H9 (cell line): ENCODE results near the gene TSC2. TPM values are rescaled to one million over a fixed set of nuclear protein-coding genes. Genes with fewer than 3 reads are reported as not detected.

Experiments
- DNase-seq: peaks from one replicate; pipeline ENCODE4 v3.0.0-alpha.2; 2017
- H2AFZ ChIP-seq: one replicate; pipeline ENCODE4 v1.6.1; 2013; ENCODE audit warnings: mild to moderate bottlenecking, low read length, control low read depth, moderate library complexity
- H2AK5ac ChIP-seq: 2 replicates; pipeline ENCODE4 v1.6.1; 2013; ENCODE audit warnings: low read length, control low read depth, mixed read lengths; ENCODE audit not compliant: insufficient read length
- H2BK120ac ChIP-seq: one replicate; pipeline ENCODE4 v1.6.1; 2013; ENCODE audit warnings: low read depth, mild to moderate bottlenecking, low read length, control low read depth, inconsistent platforms; ENCODE audit not compliant: poor library complexity, severe bottlenecking
- H2BK12ac ChIP-seq: 2 replicates; pipeline ENCODE4 v1.6.1; 2013; ENCODE audit warnings: low read length, control low read depth, mixed read lengths, low read depth; ENCODE audit not compliant: insufficient read length
- H2BK15ac ChIP-seq: 2 replicates; pipeline ENCODE4 v1.6.1; 2013; ENCODE audit warnings: low read depth, low read length, control low read depth
- H2BK20ac ChIP-seq: one replicate; pipeline ENCODE4 v1.6.1; 2013; ENCODE audit warnings: low read depth, mild to moderate bottlenecking, low read length, control low read depth, inconsistent platforms; ENCODE audit not compliant: poor library complexity, severe bottlenecking
- H2BK5ac ChIP-seq: 2 replicates; pipeline ENCODE4 v1.6.1; 2013; ENCODE audit warnings: low read length, control low read depth, mixed read lengths; ENCODE audit not compliant: insufficient read length
- H3K14ac ChIP-seq: 2 replicates; pipeline ENCODE4 v1.6.1; 2013; ENCODE audit warnings: low read length, control low read depth; ENCODE audit not compliant: insufficient read depth
- H3K18ac ChIP-seq: 2 replicates; pipeline ENCODE4 v1.6.1; 2013; ENCODE audit warnings: low read depth, mild to moderate bottlenecking, mixed read lengths, low read length, control low read depth; ENCODE audit not compliant: insufficient read length
- H3K23ac ChIP-seq: 2 replicates; pipeline ENCODE4 v1.6.1; 2013; ENCODE audit warnings: low read length, control low read depth, mixed read lengths, low read depth; ENCODE audit not compliant: insufficient read length
- H3K23me2 ChIP-seq: 2 replicates; pipeline ENCODE4 v1.6.1; 2013; ENCODE audit warnings: low read depth, mild to moderate bottlenecking, mixed read lengths, low read length, control low read depth; ENCODE audit not compliant: insufficient read length, poor library complexity, severe bottlenecking
- H3K27ac ChIP-seq: 2 replicates; pipeline ENCODE4 v1.5.1; 2013; ENCODE audit warnings: low read length, control low read depth, mixed read lengths, low read depth; ENCODE audit not compliant: insufficient read length
- H3K27me3 ChIP-seq: 2 replicates; pipeline ENCODE4 v1.6.1; 2013; ENCODE audit warnings: low read length, control low read depth, inconsistent platforms; ENCODE audit not compliant: insufficient read depth
- H3K4ac ChIP-seq: 2 replicates; pipeline ENCODE4 v1.6.1; 2013; ENCODE audit warnings: low read depth, mild to moderate bottlenecking, control low read depth, inconsistent platforms, low read length, moderate library complexity
- H3K4me1 ChIP-seq: 2 replicates; pipeline ENCODE4 v1.6.1; 2013; ENCODE audit warnings: low read length, control low read depth, inconsistent platforms; ENCODE audit not compliant: insufficient read depth
- H3K4me2 ChIP-seq: 2 replicates; pipeline ENCODE4 v1.6.1; 2013; ENCODE audit warnings: low read length, control low read depth, mixed read lengths; ENCODE audit not compliant: insufficient read length, insufficient read depth
- H3K56ac ChIP-seq: 2 replicates; pipeline ENCODE4 v1.6.1; 2013; ENCODE audit warnings: low read depth, mild to moderate bottlenecking, mixed read lengths, low read length, control low read depth; ENCODE audit not compliant: insufficient read length
- H3K79me1 ChIP-seq: 2 replicates; pipeline ENCODE4 v1.6.1; 2013; ENCODE audit warnings: low read depth, mild to moderate bottlenecking, moderate library complexity, low read length, control low read depth, inconsistent platforms; ENCODE audit not compliant: insufficient read depth, poor library complexity, severe bottlenecking
- H3K79me2 ChIP-seq: 2 replicates; pipeline ENCODE4 v1.6.1; 2013; ENCODE audit warnings: low read length, control low read depth, inconsistent platforms; ENCODE audit not compliant: insufficient read depth
- H3K9ac ChIP-seq: 2 replicates; pipeline ENCODE4 v1.6.1; 2013; ENCODE audit warnings: low read length, control low read depth, mixed read lengths; ENCODE audit not compliant: insufficient read length; ENCODE audit errors: extremely low read depth
- H3K9me3 ChIP-seq: one replicate; pipeline ENCODE4 v1.6.1; 2013; ENCODE audit warnings: low read depth, low read length, inconsistent platforms; ENCODE audit not compliant: control insufficient read depth
- H3T11ph ChIP-seq: one replicate; pipeline ENCODE4 v1.6.1; 2013; ENCODE audit warnings: mild to moderate bottlenecking, low read length, control low read depth, inconsistent platforms
- H4K20me1 ChIP-seq: one replicate; pipeline ENCODE4 v1.6.1; 2013; ENCODE audit not compliant: control insufficient read depth, insufficient read length, insufficient read depth
- H4K5ac ChIP-seq: 2 replicates; pipeline ENCODE4 v1.6.1; 2013; ENCODE audit warnings: low read depth, mild to moderate bottlenecking, mixed read lengths, low read length, control low read depth; ENCODE audit not compliant: insufficient read length
- H4K8ac ChIP-seq: replicated peaks from 2 replicates; pipeline ENCODE4 v1.6.1; 2013; ENCODE audit warnings: low read length, control low read depth, mixed read lengths, low read depth; ENCODE audit not compliant: insufficient read length
- H4K91ac ChIP-seq: 2 replicates; pipeline ENCODE4 v1.6.1; 2013; ENCODE audit warnings: low read depth, mild to moderate bottlenecking, moderate library complexity, mixed read lengths, low read length, control low read depth; ENCODE audit not compliant: insufficient read length
- H3K27ac Mint-ChIP-seq, 3 experiments: 2 replicates in 2 of 3; 3 replicates in 1 of 3; pipeline ENCODE4 v1.8.0; 2020 to 2021; ENCODE audit warnings: mixed read lengths in 3 of 3, mild to moderate bottlenecking in 1 of 3, moderate library complexity in 1 of 3
- H3K27me3 Mint-ChIP-seq: 2 replicates; pipeline ENCODE4 v1.8.0; 2021; ENCODE audit warnings: low read depth, mild to moderate bottlenecking, moderate library complexity, mixed read lengths
- H3K36me3 Mint-ChIP-seq, 3 experiments: 2 replicates in 2 of 3; 3 replicates in 1 of 3; pipeline ENCODE4 v1.8.0; 2020 to 2021; ENCODE audit warnings: low read depth in 3 of 3, mixed read lengths in 3 of 3; ENCODE audit not compliant: insufficient read depth in 1 of 3
- H3K4me1 Mint-ChIP-seq, 2 experiments: 2 replicates each; pipeline ENCODE4 v1.8.0; 2020; ENCODE audit warnings: mixed read lengths in 2 of 2
- H3K4me3 Mint-ChIP-seq, 2 experiments: 2 replicates in 1 of 2; 3 replicates in 1 of 2; pipeline ENCODE4 v1.8.0; 2020 to 2021; ENCODE audit warnings: mild to moderate bottlenecking in 2 of 2, mixed read lengths in 2 of 2, moderate library complexity in 1 of 2
- H3K9me3 Mint-ChIP-seq, 2 experiments: 2 replicates in 1 of 2; 3 replicates in 1 of 2; pipeline ENCODE4 v1.8.0; 2020; ENCODE audit warnings: mild to moderate bottlenecking in 2 of 2, mixed read lengths in 2 of 2, moderate library complexity in 1 of 2
- CTCF ChIP-seq: fragments of 200-600 bp; sonication (generic); conservative IDR thresholded peaks from 3 replicates; pipeline ENCODE4 v1.8.0; 2021; ENCODE audit warnings: antibody characterized with exemption, mild to moderate bottlenecking
- WGBS: extraction: QIAGEN DNeasy Blood & Tissue Kit; methylation state at CpG from one replicate; pipeline ENCODE4 v1.1.7; 2013; ENCODE audit warnings: missing lambda C conversion rate, low lambda C conversion rate, mixed read lengths; ENCODE audit not compliant: insufficient read length; ENCODE audit errors: extremely low coverage; 5-methylcytosine and 5-hydroxymethylcytosine counted together
- total RNA-seq: library from RNA; stranded (reverse); gene quantifications from 2 replicates; pipeline ENCODE4 v1.2.1, GENCODE V29; 2021

TSC2 gene
- total RNA-seq, 1 experiment from 2014 or later, result 122 TPM

GRCh38 chr16:2039274-2040031, 8.3 kb upstream of the TSC2 start:
- Histone ChIP-seq H2BK20ac (no peak overlapping the region), H4K8ac (no peak overlapping the region), H2AFZ (no peak overlapping the region), H3K79me2 (no peaks in the 10 kb centered on the region), H3K4me2 (no peak overlapping the region), H3K14ac (no peak overlapping the region; the same call in 1 of the 2 replicates), H3K79me1 (no peaks in the 10 kb centered on the region), H2BK15ac (no peak overlapping the region), H3K23ac (no peak overlapping the region), H4K91ac (no peak overlapping the region), H3K18ac (no peak overlapping the region), H3K9ac (no peak overlapping the region), H3K27ac (no peak overlapping the region), H2BK5ac (no peak overlapping the region), H3K4ac (no peak overlapping the region), H4K5ac (no peak overlapping the region), H2BK120ac (no peak overlapping the region), H3K9me3 (no peaks in the 10 kb centered on the region), H2AK5ac (no peak overlapping the region), H3T11ph (no peak overlapping the region), H3K56ac (no peak overlapping the region), H4K20me1 (no peaks in the 10 kb centered on the region), H3K4me1 (no peaks in the 10 kb centered on the region), H2BK12ac (no peak overlapping the region), H3K23me2 (no peaks in the 10 kb centered on the region), H3K27me3 (no peaks in the 10 kb centered on the region)
- no CpG with 5 or more reads among the region's 29 CpGs for WGBS
- DNase-seq, result no peak
- no peak for TF ChIP-seq CTCF
- no peaks in the 10 kb centered on the region for H3K27me3 Mint-ChIP-seq
- peaks cover 0 to 5% (median 2%) of the 10 kb centered on the region in 3 experiments; a peak in 5 of 7 replicates for H3K36me3 Mint-ChIP-seq
- H3K4me1 Mint-ChIP-seq, result peaks cover 4 to 11% of the 10 kb centered on the region in 2 experiments; a peak in 3 of 4 replicates
- H3K9me3 Mint-ChIP-seq, result no peaks in the 10 kb centered on the region
- peak overlapping the region in 1 of 2 experiments; percentile 34; a peak in 1 of 5 replicates for H3K4me3 Mint-ChIP-seq
- H3K27ac Mint-ChIP-seq, result peak overlapping the region in 2 of 3 experiments; percentile 79 to 95; a peak in 4 of 7 replicates
